GM12873 (cell line): ENCODE measurements around the gene KCNJ18.

ENCODE experiments used
- TF ChIP-seq, protein P1 (sequence below): IDR thresholded peaks from 2 replicates; pipeline ENCODE4 v1.5.1; 2012; ENCODE audit warnings: low read depth, mild to moderate bottlenecking, moderate library complexity, low read length, control low read depth; ENCODE audit not compliant: insufficient read depth; ENCODE audit errors: missing control alignments

The KCNJ18 gene

DNA sequence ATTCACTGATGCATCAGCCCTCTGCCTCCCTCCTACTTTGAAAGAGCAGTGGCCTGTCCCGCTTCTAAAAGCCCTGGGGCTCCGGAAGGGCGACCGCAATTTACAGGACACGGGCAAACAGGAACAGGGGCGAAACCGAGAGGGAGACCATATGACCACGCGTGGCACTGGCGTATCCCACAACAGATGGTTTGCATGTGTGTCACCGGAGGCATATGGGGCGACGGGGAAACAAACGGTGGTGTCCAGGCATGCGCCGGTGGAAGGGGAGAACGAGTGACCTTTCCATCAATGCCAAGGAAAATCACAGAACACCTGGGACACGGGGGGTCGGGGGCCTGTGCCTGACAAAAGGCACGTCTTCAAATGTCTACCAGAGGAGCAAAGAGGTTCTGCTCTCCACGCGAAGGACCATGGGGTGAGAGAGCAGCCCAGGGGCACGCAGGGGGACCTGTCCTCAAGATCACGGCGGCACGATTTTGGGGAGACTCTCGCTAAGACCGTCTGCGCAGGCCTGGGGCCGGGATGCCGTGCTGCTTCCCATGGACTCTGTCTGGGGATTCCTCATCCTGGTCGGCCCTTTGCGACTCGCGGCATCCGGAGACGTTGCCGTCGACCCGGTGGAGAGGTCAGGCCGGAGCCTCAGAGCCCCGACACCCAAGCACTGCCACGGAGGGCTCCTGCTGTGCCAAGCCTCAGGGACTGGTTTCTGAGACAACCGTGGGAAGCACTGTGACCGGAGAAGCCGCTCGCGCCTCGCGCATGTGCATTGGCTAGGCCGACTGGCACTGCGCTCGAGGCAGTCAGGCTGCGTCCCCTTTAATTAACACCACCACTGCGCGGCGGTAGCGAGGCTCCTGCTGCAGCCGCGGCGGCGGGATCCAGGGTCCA, 12.8 kb upstream of the KCNJ18 start:
- TF ChIP-seq, protein P1, sequence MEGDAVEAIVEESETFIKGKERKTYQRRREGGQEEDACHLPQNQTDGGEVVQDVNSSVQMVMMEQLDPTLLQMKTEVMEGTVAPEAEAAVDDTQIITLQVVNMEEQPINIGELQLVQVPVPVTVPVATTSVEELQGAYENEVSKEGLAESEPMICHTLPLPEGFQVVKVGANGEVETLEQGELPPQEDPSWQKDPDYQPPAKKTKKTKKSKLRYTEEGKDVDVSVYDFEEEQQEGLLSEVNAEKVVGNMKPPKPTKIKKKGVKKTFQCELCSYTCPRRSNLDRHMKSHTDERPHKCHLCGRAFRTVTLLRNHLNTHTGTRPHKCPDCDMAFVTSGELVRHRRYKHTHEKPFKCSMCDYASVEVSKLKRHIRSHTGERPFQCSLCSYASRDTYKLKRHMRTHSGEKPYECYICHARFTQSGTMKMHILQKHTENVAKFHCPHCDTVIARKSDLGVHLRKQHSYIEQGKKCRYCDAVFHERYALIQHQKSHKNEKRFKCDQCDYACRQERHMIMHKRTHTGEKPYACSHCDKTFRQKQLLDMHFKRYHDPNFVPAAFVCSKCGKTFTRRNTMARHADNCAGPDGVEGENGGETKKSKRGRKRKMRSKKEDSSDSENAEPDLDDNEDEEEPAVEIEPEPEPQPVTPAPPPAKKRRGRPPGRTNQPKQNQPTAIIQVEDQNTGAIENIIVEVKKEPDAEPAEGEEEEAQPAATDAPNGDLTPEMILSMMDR = no peak

- TF ChIP-seq, protein P1 = no peak
These were observed 12.0 kb upstream of the KCNJ18 start for GRCh38 chr17:21680366-21680765.

GRCh38 chr17:21686165-21687015, 5.9 kb upstream of the KCNJ18 start:
- TF ChIP-seq, protein P1 = no peak

DNA sequence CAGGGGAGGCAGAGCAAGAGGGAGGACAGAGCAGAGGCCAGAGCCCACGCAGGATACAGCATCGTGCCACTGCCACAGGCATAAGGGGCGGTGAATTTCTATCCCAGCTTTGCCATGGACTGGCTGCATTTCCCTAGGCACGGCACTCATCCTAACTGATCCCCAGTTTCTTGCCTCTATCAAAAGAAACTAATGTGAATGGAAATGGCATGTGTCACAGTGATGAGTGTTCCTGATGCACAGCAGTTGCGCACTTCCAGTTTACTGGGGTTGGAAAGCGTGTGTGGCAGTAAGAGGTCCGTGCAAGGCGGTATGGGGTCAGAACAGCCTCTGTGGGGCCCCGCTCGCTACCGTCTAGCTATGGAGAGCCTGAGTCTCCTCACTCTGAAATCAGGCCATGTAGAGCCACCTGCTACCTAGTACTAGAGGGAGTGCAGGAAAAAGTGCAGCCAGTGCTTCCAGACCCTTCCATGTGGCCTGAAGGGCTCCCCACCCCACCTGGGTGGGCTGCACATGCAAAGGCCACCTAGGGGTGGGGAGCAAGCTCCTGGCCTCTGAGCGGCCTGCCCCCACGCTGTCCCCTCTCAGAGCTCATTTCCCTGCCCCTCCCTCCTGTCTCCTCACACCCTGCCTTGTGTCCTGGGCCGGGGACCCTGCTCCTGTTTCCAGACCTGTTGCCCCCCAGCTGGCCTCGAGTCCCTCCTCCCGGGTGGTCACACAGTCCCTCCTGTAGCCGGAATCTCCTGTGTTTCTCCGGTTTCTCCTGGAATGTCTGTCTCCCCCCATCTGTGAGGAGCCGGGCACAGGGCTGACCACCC, 5.0 kb upstream of the KCNJ18 start:
- TF ChIP-seq, protein P1 = no peak

DNA sequence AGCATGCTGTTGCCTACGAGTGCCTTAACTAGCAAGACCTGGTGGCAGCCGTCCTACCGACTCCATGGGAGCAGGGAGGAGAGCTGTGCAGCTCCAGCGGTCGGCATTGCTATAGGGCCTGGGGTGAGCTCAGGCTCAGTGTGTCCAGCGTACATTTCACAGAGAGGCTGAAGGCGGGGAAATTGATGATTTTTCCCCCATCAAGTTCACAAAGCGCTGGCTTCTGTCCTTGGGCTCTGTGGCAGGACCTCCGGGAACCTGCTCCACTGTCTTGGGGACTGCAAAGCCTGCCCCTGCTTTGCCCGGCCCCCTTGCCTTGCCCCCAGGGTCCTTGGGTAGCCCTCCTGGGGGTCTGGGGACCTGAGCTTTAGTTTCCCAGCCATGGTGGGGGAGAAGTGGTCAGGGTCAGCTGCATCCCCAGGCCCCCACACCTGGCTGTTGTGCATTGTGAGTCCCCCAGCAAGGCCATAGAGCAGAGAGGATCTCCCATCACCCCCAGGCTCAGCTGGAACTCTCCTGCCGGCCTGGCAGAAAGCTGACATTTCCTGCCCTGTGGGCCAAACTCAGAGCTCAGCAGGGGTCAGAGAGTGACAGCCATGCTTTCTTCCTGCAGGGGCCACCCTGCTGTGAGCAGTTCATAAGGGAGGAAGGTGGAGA, 3.9 kb upstream of the KCNJ18 start:
- TF ChIP-seq, protein P1 = no peak

DNA sequence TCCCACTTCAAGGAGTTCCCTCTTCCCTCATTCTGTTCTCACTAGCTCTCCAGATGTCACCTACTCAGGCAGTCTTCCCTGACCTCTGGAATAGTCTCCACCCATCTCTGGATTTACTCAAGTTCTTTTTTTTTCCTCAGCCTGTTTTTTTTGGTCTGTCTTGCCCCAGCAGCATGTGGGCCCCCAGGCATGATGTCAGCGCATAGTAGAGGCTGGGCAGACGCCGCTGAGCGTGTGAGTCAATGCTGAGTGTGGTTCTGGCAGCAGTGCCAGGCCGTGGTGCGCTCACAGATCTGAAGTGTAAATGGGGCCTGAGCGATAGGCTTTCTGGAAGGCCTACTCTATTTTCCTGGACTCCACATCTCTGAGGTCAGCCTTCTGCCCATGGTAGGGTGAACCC, 2.7 kb upstream of the KCNJ18 start:
- TF ChIP-seq, protein P1 = no peak
